ENCODE measurements around the gene REXO1.

DNA sequence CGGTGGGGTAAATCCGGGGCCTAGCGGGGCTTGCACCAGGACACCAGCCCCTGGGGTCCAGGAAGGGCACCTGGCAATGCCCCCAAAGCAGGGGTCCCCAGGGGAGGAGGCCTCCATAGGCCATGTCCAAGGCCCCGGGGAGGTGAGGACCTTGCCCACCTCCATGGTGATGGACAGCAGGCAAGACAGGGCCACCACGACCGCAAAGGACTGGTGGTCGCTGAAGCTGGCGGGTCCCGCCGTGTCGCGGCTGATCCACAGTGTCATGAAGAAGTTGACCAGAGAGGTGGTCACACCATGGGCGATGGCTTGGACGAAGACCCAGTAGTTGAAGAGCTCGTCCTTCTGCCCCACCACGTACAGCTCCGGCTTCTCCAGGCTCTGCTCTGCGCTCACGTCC lies 63.0 kb downstream of the REXO1 start:
- TF ChIP-seq, protein P1, sequence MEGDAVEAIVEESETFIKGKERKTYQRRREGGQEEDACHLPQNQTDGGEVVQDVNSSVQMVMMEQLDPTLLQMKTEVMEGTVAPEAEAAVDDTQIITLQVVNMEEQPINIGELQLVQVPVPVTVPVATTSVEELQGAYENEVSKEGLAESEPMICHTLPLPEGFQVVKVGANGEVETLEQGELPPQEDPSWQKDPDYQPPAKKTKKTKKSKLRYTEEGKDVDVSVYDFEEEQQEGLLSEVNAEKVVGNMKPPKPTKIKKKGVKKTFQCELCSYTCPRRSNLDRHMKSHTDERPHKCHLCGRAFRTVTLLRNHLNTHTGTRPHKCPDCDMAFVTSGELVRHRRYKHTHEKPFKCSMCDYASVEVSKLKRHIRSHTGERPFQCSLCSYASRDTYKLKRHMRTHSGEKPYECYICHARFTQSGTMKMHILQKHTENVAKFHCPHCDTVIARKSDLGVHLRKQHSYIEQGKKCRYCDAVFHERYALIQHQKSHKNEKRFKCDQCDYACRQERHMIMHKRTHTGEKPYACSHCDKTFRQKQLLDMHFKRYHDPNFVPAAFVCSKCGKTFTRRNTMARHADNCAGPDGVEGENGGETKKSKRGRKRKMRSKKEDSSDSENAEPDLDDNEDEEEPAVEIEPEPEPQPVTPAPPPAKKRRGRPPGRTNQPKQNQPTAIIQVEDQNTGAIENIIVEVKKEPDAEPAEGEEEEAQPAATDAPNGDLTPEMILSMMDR (IDR thresholded peaks at IDR 0.05): no peak
- no peak for TF ChIP-seq POLR2A (IDR thresholded peaks at IDR 0.05)
